Activated gamma-delta T cell treated with Interleukin-2 at 50 U/mL for 16 hours (primary cell): ENCODE measurements around the gene OR10G3.
A peak's percentile ranks its signal among the peaks of the same experiment; 100 is the strongest.

Experiments used
- DNase-seq: peaks from one replicate; pipeline ENCODE4 v3.0.0-alpha.2; 2020

The OR10G3 gene

GRCh38 chr14:21535545-21536417 is 44.1 kb downstream of the OR10G3 start:
- DNase-seq = no peak

- no peak for DNase-seq
These were observed 45.3 kb downstream of the OR10G3 start for GRCh38 chr14:21534576-21534975.

- no peak for DNase-seq
These were observed 46.6 kb downstream of the OR10G3 start for GRCh38 chr14:21533294-21533693.

- no peak for DNase-seq
These were observed 50.4 kb downstream of the OR10G3 start for GRCh38 chr14:21529515-21529914.

GRCh38 chr14:21528381-21529348 is 51.2 kb downstream of the OR10G3 start:
- DNase-seq = no peak

- no peak for DNase-seq
These were observed 52.6 kb downstream of the OR10G3 start for GRCh38 chr14:21527318-21527679.

GRCh38 chr14:21526672-21527317 is 53.1 kb downstream of the OR10G3 start:
- no peak for DNase-seq

- peak; percentile 53 for DNase-seq
These were observed 53.8 kb downstream of the OR10G3 start, which contains the start of gene SALL2 for GRCh38 chr14:21525962-21526671. Gene SALL2, minus strand, starts transcription at chr14:21526346. Its CDS starts 219 bp downstream, at chr14:21526127.

GRCh38 chr14:21525571-21525961 is 54.3 kb downstream of the OR10G3 start:
- DNase-seq = no peak

- DNase-seq = no peak
These were observed 55.0 kb downstream of the OR10G3 start for GRCh38 chr14:21524575-21525490.

GRCh38 chr14:21523203-21523602 is 56.7 kb downstream of the OR10G3 start:
- DNase-seq = no peak

GRCh38 chr14:21521501-21521900 is 58.4 kb downstream of the OR10G3 start:
- no peak for DNase-seq

GRCh38 chr14:21520767-21521166 is 59.1 kb downstream of the OR10G3 start:
- no peak for DNase-seq

GRCh38 chr14:21518725-21519124 is 61.2 kb downstream of the OR10G3 start:
- DNase-seq = no peak
